ENCODE data around the gene ZFAND4. TPM values are rescaled to one million over a fixed set of nuclear protein-coding genes. Genes with fewer than 3 reads are reported as not detected.

The ZFAND4 gene
- total RNA-seq, 2 donors from 2014 or later = 10.3 to 17.4 TPM

DNA sequence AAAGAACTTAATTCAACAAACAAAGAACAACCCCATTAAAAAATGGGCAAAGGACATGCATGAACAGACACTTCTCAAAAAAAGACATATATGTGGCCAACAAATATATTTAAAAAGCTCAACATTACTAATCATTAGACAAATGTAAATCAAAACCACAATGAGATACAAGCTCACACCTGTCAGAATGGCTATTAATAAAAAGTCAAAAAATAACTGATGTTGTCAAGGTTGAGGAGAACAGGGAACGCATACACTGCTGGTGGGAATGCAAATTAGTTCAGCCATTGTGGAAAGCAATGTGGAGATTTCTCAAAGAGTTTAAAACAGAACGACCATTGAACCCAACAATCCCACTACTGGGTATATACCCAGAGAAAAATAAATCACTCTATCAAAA lies 19.1 kb downstream of the ZFAND4 start:
- H3K9me3 ChIP-seq = no peaks in the 10 kb centered on the region
- no peak for DNase-seq (ENCODE audit: low spot score)
- no peak overlapping the region for H3K4me3 ChIP-seq
- H3K4me1 ChIP-seq = peaks cover 0 to 31% of the 10 kb centered on the region in 2 donors
- H3K27me3 ChIP-seq = no peaks in the 10 kb centered on the region
- H3K27ac ChIP-seq = no peak overlapping the region
- no peaks in the 10 kb centered on the region for H3K36me3 ChIP-seq
- TF ChIP-seq, protein P1, sequence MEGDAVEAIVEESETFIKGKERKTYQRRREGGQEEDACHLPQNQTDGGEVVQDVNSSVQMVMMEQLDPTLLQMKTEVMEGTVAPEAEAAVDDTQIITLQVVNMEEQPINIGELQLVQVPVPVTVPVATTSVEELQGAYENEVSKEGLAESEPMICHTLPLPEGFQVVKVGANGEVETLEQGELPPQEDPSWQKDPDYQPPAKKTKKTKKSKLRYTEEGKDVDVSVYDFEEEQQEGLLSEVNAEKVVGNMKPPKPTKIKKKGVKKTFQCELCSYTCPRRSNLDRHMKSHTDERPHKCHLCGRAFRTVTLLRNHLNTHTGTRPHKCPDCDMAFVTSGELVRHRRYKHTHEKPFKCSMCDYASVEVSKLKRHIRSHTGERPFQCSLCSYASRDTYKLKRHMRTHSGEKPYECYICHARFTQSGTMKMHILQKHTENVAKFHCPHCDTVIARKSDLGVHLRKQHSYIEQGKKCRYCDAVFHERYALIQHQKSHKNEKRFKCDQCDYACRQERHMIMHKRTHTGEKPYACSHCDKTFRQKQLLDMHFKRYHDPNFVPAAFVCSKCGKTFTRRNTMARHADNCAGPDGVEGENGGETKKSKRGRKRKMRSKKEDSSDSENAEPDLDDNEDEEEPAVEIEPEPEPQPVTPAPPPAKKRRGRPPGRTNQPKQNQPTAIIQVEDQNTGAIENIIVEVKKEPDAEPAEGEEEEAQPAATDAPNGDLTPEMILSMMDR (IDR thresholded peaks at IDR 0.05) = no peak

DNA sequence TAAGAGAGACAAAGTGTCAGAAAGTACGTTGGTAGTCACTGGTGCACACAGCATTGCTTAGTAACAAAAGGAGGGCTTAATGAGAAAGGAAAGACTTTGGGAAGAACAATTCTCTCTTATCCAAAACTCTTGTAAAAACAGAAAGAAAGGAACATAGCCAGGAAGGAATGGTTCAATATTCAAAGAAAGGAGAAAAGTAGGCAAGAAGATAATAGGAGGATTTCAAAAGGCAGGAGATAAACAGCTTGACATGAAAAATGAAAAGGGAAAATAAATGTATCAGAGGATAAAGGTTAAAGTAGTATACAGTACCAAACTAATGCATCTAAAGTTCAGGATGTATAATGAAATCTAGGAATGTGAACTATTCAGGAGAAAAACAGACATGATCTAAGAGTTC lies 20.1 kb downstream of the ZFAND4 start:
- DNase-seq (ENCODE audit: low spot score) = no peak
- no peaks in the 10 kb centered on the region for H3K27me3 ChIP-seq
- H3K27ac ChIP-seq = no peak overlapping the region
- H3K4me3 ChIP-seq = no peak overlapping the region
- peaks cover 0 to 31% of the 10 kb centered on the region in 2 donors for H3K4me1 ChIP-seq
- H3K36me3 ChIP-seq = peaks cover 7% of the 10 kb centered on the region
- H3K9me3 ChIP-seq = no peaks in the 10 kb centered on the region
- TF ChIP-seq, protein P1 (IDR thresholded peaks at IDR 0.05) = no peak

DNA sequence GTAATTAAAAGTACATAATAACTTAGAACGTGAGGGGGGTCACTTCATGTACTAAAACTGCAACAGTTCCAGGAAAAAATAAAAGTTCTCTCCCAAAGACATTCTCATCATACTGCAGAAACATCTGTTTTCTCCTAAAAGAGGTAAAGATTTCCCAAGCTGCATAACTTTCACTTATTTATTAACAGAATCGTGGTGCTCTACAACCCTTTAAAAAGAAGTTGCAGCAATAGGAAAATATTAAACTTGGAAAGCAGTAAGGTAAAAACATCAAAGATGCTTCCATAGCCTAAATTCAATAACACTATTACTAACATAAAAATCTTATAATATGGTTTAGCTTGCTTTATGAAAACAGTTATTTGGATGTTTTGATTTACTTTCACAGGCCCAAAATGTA lies 23.3 kb downstream of the ZFAND4 start:
- no peak overlapping the region for H3K4me3 ChIP-seq
- H3K36me3 ChIP-seq = peaks cover 11% of the 10 kb centered on the region
- H3K27me3 ChIP-seq = no peaks in the 10 kb centered on the region
- H3K27ac ChIP-seq = no peak overlapping the region
- H3K4me1 ChIP-seq = peaks cover 0 to 27% of the 10 kb centered on the region in 2 donors
- no peaks in the 10 kb centered on the region for H3K9me3 ChIP-seq
- TF ChIP-seq, protein P1 (IDR thresholded peaks at IDR 0.05) = no peak
- DNase-seq (ENCODE audit: low spot score) = no peak

DNA sequence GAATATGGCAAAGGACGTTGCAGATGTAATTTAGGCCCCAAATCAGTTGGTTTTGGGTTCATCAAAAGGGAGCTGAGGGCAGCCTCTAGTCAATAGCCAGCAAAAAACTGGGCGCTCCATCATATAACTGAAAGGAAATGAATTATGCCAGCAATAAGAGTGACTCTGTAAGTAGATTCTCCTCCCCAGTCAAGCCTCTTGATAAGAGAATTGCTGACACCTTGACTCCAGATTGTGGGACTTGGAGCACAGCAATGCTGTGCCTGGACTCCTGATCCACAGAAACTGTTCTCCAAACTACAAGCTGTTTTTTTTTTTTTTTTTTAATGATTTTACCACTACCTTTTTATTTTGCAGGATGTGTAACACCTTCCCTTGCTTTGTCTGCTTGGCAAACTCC lies 25.5 kb downstream of the ZFAND4 start:
- Histone ChIP-seq H3K27ac (peak overlapping the region; percentile 2 to 69), H3K36me3 (peaks cover 11% of the 10 kb centered on the region), H3K9me3 (no peaks in the 10 kb centered on the region), H3K27me3 (no peaks in the 10 kb centered on the region), H3K4me1 (peaks cover 0 to 10% of the 10 kb centered on the region in 2 donors), H3K4me3 (no peak overlapping the region)
- DNase-seq (ENCODE audit: low spot score) = no peak
- TF ChIP-seq, protein P1 (IDR thresholded peaks at IDR 0.05) = no peak

DNA sequence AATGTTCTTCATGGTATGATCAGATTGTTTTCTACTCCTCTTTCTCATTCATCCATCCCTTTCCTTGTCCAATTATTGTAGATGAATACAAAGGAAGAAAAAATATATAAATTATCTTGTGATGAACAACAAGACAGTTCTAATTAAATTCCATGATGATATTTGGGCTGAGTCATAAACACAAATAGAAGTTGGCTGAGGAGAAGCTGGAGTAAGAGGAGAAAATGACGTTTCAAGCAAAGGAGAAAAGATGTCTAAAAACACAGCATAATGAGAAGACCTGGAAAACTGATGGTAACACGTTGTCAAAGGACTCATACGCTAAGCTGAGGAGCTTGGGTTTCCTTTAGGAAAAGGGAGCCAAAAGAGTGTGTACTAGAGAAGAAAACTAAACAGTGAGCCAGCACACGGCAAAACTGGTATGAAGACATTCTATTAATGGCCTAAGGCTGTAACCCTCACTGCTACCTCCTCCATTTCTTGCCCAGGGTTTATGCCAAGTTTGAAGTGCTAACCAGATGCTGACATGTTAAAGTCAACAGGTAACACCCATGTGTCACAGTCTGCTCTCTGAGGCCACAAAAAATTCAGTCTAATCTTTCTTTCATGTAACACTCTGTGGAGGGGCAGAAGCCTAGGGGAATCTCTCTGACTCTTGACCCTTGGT lies 26.1 kb downstream of the ZFAND4 start:
- Histone ChIP-seq H3K27ac (peak overlapping the region; percentile 2 to 69), H3K36me3 (peaks cover 11% of the 10 kb centered on the region), H3K4me3 (no peak overlapping the region), H3K9me3 (no peaks in the 10 kb centered on the region), H3K4me1 (peaks cover 0 to 4% of the 10 kb centered on the region in 2 donors), H3K27me3 (no peaks in the 10 kb centered on the region)
- TF ChIP-seq, protein P1 (IDR thresholded peaks at IDR 0.05) = no peak
- DNase-seq (ENCODE audit: low spot score) = no peak

DNA sequence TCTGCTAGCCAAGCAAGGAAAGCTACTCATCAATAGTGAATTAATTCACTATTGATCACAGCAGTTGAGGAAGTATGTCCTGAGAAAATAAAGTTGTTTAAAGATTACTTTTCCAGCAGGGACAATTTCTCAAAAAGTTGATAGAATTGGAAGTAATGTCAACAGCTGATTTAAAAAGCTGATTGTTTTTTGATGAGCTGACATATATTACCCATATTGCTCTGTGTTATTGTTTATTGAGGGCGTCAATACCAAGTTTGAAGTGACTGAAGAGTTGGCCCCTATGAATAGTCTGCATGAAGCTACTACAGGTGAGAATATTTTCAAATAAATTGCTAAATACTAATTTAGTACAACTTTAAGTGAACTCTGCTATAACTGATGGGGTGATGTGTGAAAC lies 28.0 kb downstream of the ZFAND4 start:
- H3K4me1 ChIP-seq = no peaks in the 10 kb centered on the region
- no peaks in the 10 kb centered on the region for H3K27me3 ChIP-seq
- peaks cover 11% of the 10 kb centered on the region for H3K36me3 ChIP-seq
- no peak for DNase-seq (ENCODE audit: low spot score)
- no peak overlapping the region for H3K4me3 ChIP-seq
- H3K27ac ChIP-seq = no peak overlapping the region
- no peaks in the 10 kb centered on the region for H3K9me3 ChIP-seq
- TF ChIP-seq, protein P1 (IDR thresholded peaks at IDR 0.05) = no peak

All from right atrium auricular region (tissue), 2 donors.